SK-N-SH (cell line): ENCODE measurements around the gene WHAMM. TPM values are rescaled to one million over a fixed set of nuclear protein-coding genes. Genes with fewer than 3 reads are reported as not detected.

Experiments
- CTCF ChIA-PET: fragments of 300-600, 350-600 bp; formaldehyde crosslinking; extraction: SDS; loops from one replicate; lab custom pipeline; 2021; lab: Yijun Ruan, JAX
- POLR2A ChIA-PET: fragments of 350-600 bp; sonication (Branson Sonifier 250); formaldehyde crosslinking; extraction: SDS; loops from one replicate; lab custom pipeline; 2020; ENCODE audit warnings: antibody characterized with exemption, inconsistent platforms; lab: Yijun Ruan, JAX
- DNase-seq: peaks from one replicate; pipeline ENCODE4 v3.0.0; 2012
- H2AFZ ChIP-seq: fragments of 200-600 bp; sonication (generic); 2 replicates; pipeline ENCODE4 v1.8.1; 2016; ENCODE audit warnings: antibody characterized with exemption, mild to moderate bottlenecking, low read depth
- H3F3A ChIP-seq: fragments of 200-600 bp; sonication (generic); replicated peaks from 2 replicates; pipeline ENCODE3; 2016; ENCODE audit warnings: antibody characterized with exemption, mild to moderate bottlenecking; ENCODE audit not compliant: insufficient read depth
- H3K27ac ChIP-seq, 2 experiments: fragments of 200-500 bp in 1 of 2; fragments of 200-600 bp in 1 of 2; sonication (Bioruptor generic) in 1 of 2; sonication (generic), shearing (Covaris generic) in 1 of 2; 2 replicates each; pipeline versions ENCODE4 v1.5.1 to v1.6.1; 2014 to 2016; ENCODE audit warnings: low read depth in 2 of 2, inconsistent platforms in 1 of 2, low read length in 1 of 2, mild to moderate bottlenecking in 1 of 2, mixed read lengths in 1 of 2
- H3K27me3 ChIP-seq: fragments of 200-600 bp; sonication (generic), shearing (Covaris generic); 2 replicates; pipeline ENCODE4 v1.6.1; 2016; ENCODE audit warnings: mixed run types; ENCODE audit not compliant: insufficient read depth
- H3K36me3 ChIP-seq, 2 experiments: fragments of 200-500 bp in 1 of 2; fragments of 200-600 bp in 1 of 2; sonication (Bioruptor generic) in 1 of 2; sonication (generic) in 1 of 2; replicated peaks in 1 of 2; 2 replicates each; pipeline versions ENCODE3 to v1.5.1; 2014 to 2016; ENCODE audit warnings: low read length in 1 of 2, mild to moderate bottlenecking in 1 of 2; ENCODE audit not compliant: insufficient read depth in 2 of 2, control insufficient read depth in 1 of 2
- H3K4me1 ChIP-seq, 2 experiments: fragments of 200-500 bp in 1 of 2; fragments of 200-600 bp in 1 of 2; sonication (Bioruptor generic) in 1 of 2; sonication (generic), shearing (Covaris generic) in 1 of 2; 2 replicates each; pipeline versions ENCODE4 v1.5.1 to v1.6.1; 2014 to 2016; ENCODE audit warnings: low read depth in 1 of 2, low read length in 1 of 2, mixed run types in 1 of 2; ENCODE audit not compliant: insufficient read depth in 2 of 2, control insufficient read depth in 1 of 2
- H3K4me2 ChIP-seq: fragments of 200-600 bp; sonication (generic), shearing (Covaris generic); 2 replicates; pipeline ENCODE4 v1.6.1; 2017; ENCODE audit warnings: mixed run types
- H3K4me3 ChIP-seq, 2 experiments: fragments of 200-500 bp in 1 of 2; fragments of 200-600 bp in 1 of 2; sonication (Bioruptor generic) in 1 of 2; sonication (generic), shearing (Covaris generic) in 1 of 2; 2 replicates each; pipeline versions ENCODE4 v1.5.1 to v1.8.1; 2014 to 2016; ENCODE audit warnings: low read depth in 2 of 2, inconsistent platforms in 1 of 2, low read length in 1 of 2, mild to moderate bottlenecking in 1 of 2, mixed read lengths in 1 of 2, moderate library complexity in 1 of 2
- H3K79me2 ChIP-seq: fragments of 200-600 bp; sonication (generic); 2 replicates; pipeline ENCODE4 v1.8.1; 2017; ENCODE audit warnings: mild to moderate bottlenecking; ENCODE audit not compliant: insufficient read depth
- H3K9ac ChIP-seq: fragments of 200-600 bp; sonication (generic); 2 replicates; pipeline ENCODE4 v1.6.1; 2017; ENCODE audit warnings: mixed run types
- H3K9me2 ChIP-seq: fragments of 200-600 bp; sonication (generic); 2 replicates; pipeline ENCODE4 v1.6.1; 2017; ENCODE audit warnings: mixed run types
- H3K9me3 ChIP-seq: fragments of 200-600 bp; sonication (generic); 2 replicates; pipeline ENCODE4 v1.6.1; 2017; ENCODE audit warnings: mixed run types, mild to moderate bottlenecking, moderate library complexity
- H4K20me1 ChIP-seq: fragments of 200-600 bp; sonication (generic); 2 replicates; pipeline ENCODE4 v1.6.1; 2017; ENCODE audit warnings: mild to moderate bottlenecking, mixed run types; ENCODE audit not compliant: insufficient read depth
- CTCF ChIP-seq: fragments of 200-600 bp; sonication (generic); IDR thresholded peaks from 2 replicates; pipeline ENCODE4 v1.6.1; 2017; ENCODE audit warnings: antibody characterized with exemption, mild to moderate bottlenecking, moderate library complexity
- ELF1 ChIP-seq: IDR thresholded peaks from 2 replicates; pipeline ENCODE4 v1.4.0; 2012
- EP300 ChIP-seq, 2 experiments: IDR thresholded peaks; 2 replicates each; pipeline versions ENCODE4 v1.4.0 to v1.6.1; 2012; ENCODE audit warnings: borderline replicate concordance in 1 of 2, low read depth in 1 of 2, low read length in 1 of 2
- EZH2phosphoT487 ChIP-seq: fragments of 200-600 bp; sonication (generic); IDR thresholded peaks from 2 replicates; pipeline ENCODE4 v1.6.1; 2017; ENCODE audit warnings: low read depth, mixed run types, mild to moderate bottlenecking, antibody characterized with exemption, moderate library complexity, borderline replicate concordance
- FOSL2 ChIP-seq: IDR thresholded peaks from 2 replicates; pipeline ENCODE4 v1.4.0; 2012; ENCODE audit warnings: low read depth, mild to moderate bottlenecking, moderate library complexity, borderline replicate concordance
- FOXJ3 ChIP-seq: sonication (generic); formaldehyde crosslinking; IDR thresholded peaks from 2 replicates; pipeline ENCODE4 v1.5.1; 2020; ENCODE audit warnings: mild to moderate bottlenecking, missing genetic modification reagents
- FOXM1 ChIP-seq: IDR thresholded peaks from 2 replicates; pipeline ENCODE4 v1.4.0; 2012; ENCODE audit warnings: low read depth, mild to moderate bottlenecking
- GATA2 ChIP-seq: sonication (generic); formaldehyde crosslinking; IDR thresholded peaks from 2 replicates; pipeline ENCODE4 v1.5.0; 2020; ENCODE audit warnings: mild to moderate bottlenecking, missing genetic modification reagents
- JUND ChIP-seq: IDR thresholded peaks from 2 replicates; pipeline ENCODE4 v1.4.0; 2012
- MEF2A ChIP-seq: IDR thresholded peaks from 2 replicates; pipeline ENCODE4 v1.4.0; 2012; ENCODE audit warnings: low read depth, borderline replicate concordance
- MXI1 ChIP-seq: IDR thresholded peaks from 2 replicates; pipeline ENCODE4 v1.6.1; 2012; ENCODE audit warnings: mild to moderate bottlenecking, low read depth, low read length, improper control_type of control experiment
- NFIC ChIP-seq: IDR thresholded peaks from 2 replicates; pipeline ENCODE4 v1.4.0; 2012; ENCODE audit warnings: borderline replicate concordance
- POLR2AphosphoS5 ChIP-seq: IDR thresholded peaks from 2 replicates; pipeline ENCODE4 v1.6.1; 2012; ENCODE audit warnings: low read depth, low read length
- RCOR1 ChIP-seq: fragments of 150-350 bp; IDR thresholded peaks from 2 replicates; pipeline ENCODE4 v1.6.1; 2017; ENCODE audit warnings: antibody characterized with exemption, low read length
- REST ChIP-seq: IDR thresholded peaks from 2 replicates; pipeline ENCODE4 v1.6.1; 2012; ENCODE audit warnings: mild to moderate bottlenecking, low read depth, low read length, moderate library complexity
- RXRA ChIP-seq: IDR thresholded peaks from 2 replicates; pipeline ENCODE4 v1.4.0; 2012; ENCODE audit warnings: low read depth, mild to moderate bottlenecking, borderline replicate concordance
- SIN3A ChIP-seq: IDR thresholded peaks from 2 replicates; pipeline ENCODE4 v1.6.1; 2012; ENCODE audit warnings: low read depth, mild to moderate bottlenecking, low read length, moderate library complexity, borderline replicate concordance
- TEAD4 ChIP-seq: IDR thresholded peaks from 2 replicates; pipeline ENCODE4 v1.4.0; 2012; ENCODE audit warnings: mild to moderate bottlenecking, borderline replicate concordance; ENCODE audit not compliant: insufficient read depth
- USF2 ChIP-seq: fragments of 150-350 bp; IDR thresholded peaks from 2 replicates; pipeline ENCODE4 v1.6.1; 2017; ENCODE audit warnings: antibody characterized with exemption, low read length, low read depth, borderline replicate concordance
- ZBTB33 ChIP-seq: IDR thresholded peaks from 2 replicates; pipeline ENCODE4 v1.4.0; 2012; ENCODE audit warnings: low read depth, borderline replicate concordance
- WGBS: methylation state at CpG from one replicate; pipeline ENCODE4 v1.1.6; 2017; ENCODE audit warnings: low lambda C conversion rate; 5-methylcytosine and 5-hydroxymethylcytosine counted together
- polyA plus RNA-seq, 3 experiments: library from polyadenylated mRNA; depleted of rRNA; stranded (reverse); fragments of >200 nt; gene quantifications; 2 replicates each; pipeline ENCODE4 v1.2.3, GENCODE V29; 2012

Gene WHAMM
- polyA plus RNA-seq, 1 of the 3 experiments (the other 2 are of a cell fraction) = 2.3 TPM

GRCh38 chr15:82838096-82838735 lies 28.8 kb downstream of the WHAMM start:
- H2AFZ ChIP-seq = no peak overlapping the region
- H3K9ac ChIP-seq = no peak overlapping the region
- no peaks in the 10 kb centered on the region for H3K79me2 ChIP-seq
- no peaks in the 10 kb centered on the region for H3K27me3 ChIP-seq
- DNase-seq = no peak
- H3K36me3 ChIP-seq = peaks cover 26 to 48% of the 10 kb centered on the region in 2 experiments
- WGBS = 93% methylated on average over 14 of the region's 14 CpGs
- TF ChIP-seq RCOR1 = no peak
- TF ChIP-seq CTCF = no peak
- TF ChIP-seq NFIC = no peak
- no peak for TF ChIP-seq POLR2AphosphoS5
- no peak for TF ChIP-seq FOSL2
- peaks cover 7% of the 10 kb centered on the region for H3F3A ChIP-seq
- no peaks in the 10 kb centered on the region for H3K9me2 ChIP-seq
- ChIA-PET POLR2A (no interaction called here), CTCF (interaction anchor here (1.0 to 1.4 kb wide), 2 partner anchors 12 to 162 kb away, joined by 3 to 10 read pairs; no protein-coding TSS in a partner anchor)
- H3K9me3 ChIP-seq = no peaks in the 10 kb centered on the region
- H3K4me1 ChIP-seq = peaks cover 0 to 1% of the 10 kb centered on the region in 2 experiments; a peak in 1 of 4 replicates
- H3K4me2 ChIP-seq = no peak overlapping the region
- no peak overlapping the region for H3K4me3 ChIP-seq
- no peaks in the 10 kb centered on the region for H4K20me1 ChIP-seq
- no peak overlapping the region for H3K27ac ChIP-seq

- CTCF ChIA-PET = interaction anchor here (1.0 kb wide), 1 partner anchor 161 kb away, joined by 3 read pairs; no protein-coding TSS in a partner anchor
- TF ChIP-seq ELF1 = no peak
- no peak for TF ChIP-seq EP300 (IDR thresholded peaks at IDR 0.05; ENCODE audit: borderline replicate concordance in 1 of 2, low read depth in 1 of 2, low read length in 1 of 2)
- TF ChIP-seq RXRA = no peak
- TF ChIP-seq ZBTB33 = no peak
- TF ChIP-seq GATA2 (CRISPR knock-in tag) = no peak
- no peak for TF ChIP-seq USF2
- TF ChIP-seq REST = no peak
- TF ChIP-seq FOXM1 = no peak
- TF ChIP-seq FOXJ3 (CRISPR knock-in tag) = no peak
- no peak for TF ChIP-seq TEAD4
- no peak for TF ChIP-seq SIN3A
- no peak for TF ChIP-seq MXI1
- TF ChIP-seq JUND = no peak
- TF ChIP-seq MEF2A = no peak
- TF ChIP-seq EZH2phosphoT487 = no peak
These were observed 29.7 kb downstream of the WHAMM start for GRCh38 chr15:82839136-82839535.

More at GRCh38 chr15:82839136-82839535, 29.7 kb downstream of the WHAMM start:
- Histone ChIP-seq H3K9me2 (no peaks in the 10 kb centered on the region), H3F3A (peaks cover under 1% of the 10 kb centered on the region), H3K27ac (no peak overlapping the region), H2AFZ (no peak overlapping the region), H3K79me2 (no peaks in the 10 kb centered on the region), H3K9me3 (no peaks in the 10 kb centered on the region), H3K4me1 (no peaks in the 10 kb centered on the region), H3K27me3 (no peaks in the 10 kb centered on the region), H3K9ac (no peak overlapping the region), H3K36me3 (peaks cover 24 to 41% of the 10 kb centered on the region in 2 experiments), H4K20me1 (no peaks in the 10 kb centered on the region), H3K4me2 (no peak overlapping the region), H3K4me3 (no peak overlapping the region)
- no peak for DNase-seq
- POLR2A ChIA-PET = no interaction called here
